Measurements from ENCODE around the gene MYCN. TPM values are rescaled to one million over a fixed set of nuclear protein-coding genes. Genes with fewer than 3 reads are reported as not detected.

Gene MYCN
- 0.03 TPM in 1 of 2 replicates, not detected in the other for polyA plus RNA-seq (2012; rRNA removed)
- polyA plus RNA-seq (2012; cell fraction: cytosol; rRNA removed): 0.06 and 0.13 TPM in 2 replicates
- polyA plus RNA-seq (2012; cell fraction: nucleus; rRNA removed): 0.04 and 0.05 TPM in 2 replicates

GRCh38 chr2:15939854-15940660 lies at the start of gene MYCN:
MYCN (plus strand) TSS chr2:15940550; CDS start chr2:15942065, 1,515 bp downstream.
- Histone ChIP-seq H3K9me2 (no peaks in the 10 kb centered on the region), H3K4me1 (ENCODE audit: control insufficient read depth in 1 of 2, insufficient read depth in 2 of 2, low read depth in 1 of 2, low read length in 1 of 2) (peaks cover 0 to 31% of the 10 kb centered on the region in 2 experiments; a peak in 2 of 4 replicates), H3K79me2 (ENCODE audit: insufficient read depth) (no peaks in the 10 kb centered on the region), H4K20me1 (ENCODE audit: insufficient read depth) (no peaks in the 10 kb centered on the region), H3K9ac (no peak within 1 kb of the TSS), H3K4me3 (ENCODE audit: low read depth in 2 of 2, low read length in 1 of 2) (peak within 1 kb of the TSS; percentile 53 to 65), H3F3A (replicated peaks; ENCODE audit: insufficient read depth) (no peaks in the 10 kb centered on the region), H3K27ac (ENCODE audit: low read depth in 2 of 2, low read length in 1 of 2) (peak within 1 kb of the TSS in 1 of 2 experiments; percentile 77; a peak in 2 of 4 replicates), H3K4me2 (peak within 1 kb of the TSS; percentile 70), H3K36me3 (replicated peaks in 1 of 2; ENCODE audit: control insufficient read depth in 1 of 2, insufficient read depth in 2 of 2, low read length in 1 of 2) (no peaks in the 10 kb centered on the region), H2AFZ (ENCODE audit: low read depth) (peak within 1 kb of the TSS; percentile 74; the same call in 1 of the 2 replicates), H3K9me3 (no peaks in the 10 kb centered on the region), H3K27me3 (ENCODE audit: insufficient read depth) (peaks cover 41% of the 10 kb centered on the region)
- POLR2A ChIA-PET: interaction anchor here (0.6 to 1.7 kb wide), 17 partner anchors 9 to 1814 kb away, joined by 3 to 10 read pairs (median 4); partner anchors contain the start of genes GEN1 and SMC6
- CTCF ChIA-PET: interaction anchor here (0.5 to 8.1 kb wide), 128 partner anchors 11 to 817 kb away, joined by 3 to 236 read pairs (median 4); no protein-coding TSS in a partner anchor
- WGBS (ENCODE audit: low lambda C conversion rate): 3% methylated on average over 47 of the region's 47 CpGs
- peak; percentile 89 for DNase-seq
- TF ChIP-seq FOSL2 (IDR thresholded peaks at IDR 0.05; ENCODE audit: borderline replicate concordance, low read depth) (no peak), SMC3 (IDR thresholded peaks at IDR 0.05; ENCODE audit: low read depth, low read length) (peak; percentile 88), MXI1 (IDR thresholded peaks at IDR 0.05; ENCODE audit: low read depth, low read length) (peak; percentile 6; the same call in 1 of the 2 replicates), RCOR1 (IDR thresholded peaks at IDR 0.05; ENCODE audit: low read length) (peak; percentile 29; the same call in 1 of the 2 replicates), EP300 (IDR thresholded peaks at IDR 0.05; ENCODE audit: borderline replicate concordance in 1 of 2, low read depth in 1 of 2, low read length in 1 of 2) (0 out of 4 replicates have a peak, but pooled peaks of 1 of the 2 experiments have one; percentile 27), CHD2 (IDR thresholded peaks at IDR 0.05; ENCODE audit: low read length, partially characterized antibody) (peak; percentile 27), TAF1 (IDR thresholded peaks at IDR 0.05; ENCODE audit: borderline replicate concordance, low read depth, low read length) (no peak), RAD21 (IDR thresholded peaks at IDR 0.05; ENCODE audit: low read length) (peak; percentile 90), NFIC (IDR thresholded peaks at IDR 0.05; ENCODE audit: borderline replicate concordance) (no peak)
- TF ChIP-seq, protein P1, sequence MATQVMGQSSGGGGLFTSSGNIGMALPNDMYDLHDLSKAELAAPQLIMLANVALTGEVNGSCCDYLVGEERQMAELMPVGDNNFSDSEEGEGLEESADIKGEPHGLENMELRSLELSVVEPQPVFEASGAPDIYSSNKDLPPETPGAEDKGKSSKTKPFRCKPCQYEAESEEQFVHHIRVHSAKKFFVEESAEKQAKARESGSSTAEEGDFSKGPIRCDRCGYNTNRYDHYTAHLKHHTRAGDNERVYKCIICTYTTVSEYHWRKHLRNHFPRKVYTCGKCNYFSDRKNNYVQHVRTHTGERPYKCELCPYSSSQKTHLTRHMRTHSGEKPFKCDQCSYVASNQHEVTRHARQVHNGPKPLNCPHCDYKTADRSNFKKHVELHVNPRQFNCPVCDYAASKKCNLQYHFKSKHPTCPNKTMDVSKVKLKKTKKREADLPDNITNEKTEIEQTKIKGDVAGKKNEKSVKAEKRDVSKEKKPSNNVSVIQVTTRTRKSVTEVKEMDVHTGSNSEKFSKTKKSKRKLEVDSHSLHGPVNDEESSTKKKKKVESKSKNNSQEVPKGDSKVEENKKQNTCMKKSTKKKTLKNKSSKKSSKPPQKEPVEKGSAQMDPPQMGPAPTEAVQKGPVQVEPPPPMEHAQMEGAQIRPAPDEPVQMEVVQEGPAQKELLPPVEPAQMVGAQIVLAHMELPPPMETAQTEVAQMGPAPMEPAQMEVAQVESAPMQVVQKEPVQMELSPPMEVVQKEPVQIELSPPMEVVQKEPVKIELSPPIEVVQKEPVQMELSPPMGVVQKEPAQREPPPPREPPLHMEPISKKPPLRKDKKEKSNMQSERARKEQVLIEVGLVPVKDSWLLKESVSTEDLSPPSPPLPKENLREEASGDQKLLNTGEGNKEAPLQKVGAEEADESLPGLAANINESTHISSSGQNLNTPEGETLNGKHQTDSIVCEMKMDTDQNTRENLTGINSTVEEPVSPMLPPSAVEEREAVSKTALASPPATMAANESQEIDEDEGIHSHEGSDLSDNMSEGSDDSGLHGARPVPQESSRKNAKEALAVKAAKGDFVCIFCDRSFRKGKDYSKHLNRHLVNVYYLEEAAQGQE (IDR thresholded peaks at IDR 0.05; ENCODE audit: low read depth, low read length): no peak
- TF ChIP-seq, protein P2, sequence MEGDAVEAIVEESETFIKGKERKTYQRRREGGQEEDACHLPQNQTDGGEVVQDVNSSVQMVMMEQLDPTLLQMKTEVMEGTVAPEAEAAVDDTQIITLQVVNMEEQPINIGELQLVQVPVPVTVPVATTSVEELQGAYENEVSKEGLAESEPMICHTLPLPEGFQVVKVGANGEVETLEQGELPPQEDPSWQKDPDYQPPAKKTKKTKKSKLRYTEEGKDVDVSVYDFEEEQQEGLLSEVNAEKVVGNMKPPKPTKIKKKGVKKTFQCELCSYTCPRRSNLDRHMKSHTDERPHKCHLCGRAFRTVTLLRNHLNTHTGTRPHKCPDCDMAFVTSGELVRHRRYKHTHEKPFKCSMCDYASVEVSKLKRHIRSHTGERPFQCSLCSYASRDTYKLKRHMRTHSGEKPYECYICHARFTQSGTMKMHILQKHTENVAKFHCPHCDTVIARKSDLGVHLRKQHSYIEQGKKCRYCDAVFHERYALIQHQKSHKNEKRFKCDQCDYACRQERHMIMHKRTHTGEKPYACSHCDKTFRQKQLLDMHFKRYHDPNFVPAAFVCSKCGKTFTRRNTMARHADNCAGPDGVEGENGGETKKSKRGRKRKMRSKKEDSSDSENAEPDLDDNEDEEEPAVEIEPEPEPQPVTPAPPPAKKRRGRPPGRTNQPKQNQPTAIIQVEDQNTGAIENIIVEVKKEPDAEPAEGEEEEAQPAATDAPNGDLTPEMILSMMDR (IDR thresholded peaks at IDR 0.05): peak; percentile 28
